ENCODE measurements around the gene REXO1.
A peak's percentile ranks its signal among the peaks of the same experiment; 100 is the strongest.

Gene REXO1

DNA sequence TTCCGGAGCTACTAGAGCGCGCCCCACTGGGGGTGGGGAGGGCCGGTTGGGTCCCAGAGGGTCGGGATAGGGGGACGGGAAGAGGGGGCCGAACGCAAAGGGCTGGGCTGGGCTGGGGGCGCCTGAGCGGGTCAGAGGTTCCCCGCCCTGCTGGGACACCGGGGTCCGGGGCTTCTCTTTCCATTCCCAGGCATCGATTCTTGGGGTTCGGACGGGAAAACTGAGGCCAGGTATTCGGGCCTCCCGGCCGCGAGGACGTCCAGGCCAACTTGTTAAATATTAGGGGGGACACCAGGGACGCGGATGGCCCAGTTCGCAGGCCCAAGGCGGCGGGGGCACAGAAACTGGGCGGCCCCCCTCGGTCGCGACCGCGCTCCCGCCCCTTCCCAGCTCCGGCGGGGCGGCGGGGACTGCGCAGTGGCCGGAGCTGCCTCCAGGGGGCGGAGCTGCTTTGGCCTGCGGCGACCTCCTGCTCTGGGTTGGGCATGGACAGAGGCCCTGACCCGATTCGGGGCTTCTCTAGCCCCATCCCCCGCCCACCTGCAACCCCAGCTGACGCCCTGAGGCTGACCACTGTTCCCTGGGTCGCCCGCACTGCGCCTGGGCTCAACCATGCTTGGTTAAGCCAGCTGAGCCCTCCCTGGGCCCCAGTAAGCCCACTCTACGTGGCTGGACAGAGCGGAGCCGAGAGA, 16.3 kb upstream of the REXO1 start (continued):
- TF ChIP-seq ZNF701 (tag by site-specific recombination; IDR thresholded peaks at IDR 0.05) (no peak), HOXC10 (CRISPR knock-in tag; IDR thresholded peaks at IDR 0.05) (no peak), ZNF529 (tag by site-specific recombination; IDR thresholded peaks at IDR 0.05; ENCODE audit: insufficient replicate concordance) (no peak), ZNF302 (tag by site-specific recombination; IDR thresholded peaks at IDR 0.05; ENCODE audit: low read depth) (no peak), ZNF24 (tag by site-specific recombination; IDR thresholded peaks at IDR 0.05) (no peak), ZFP41 (tag by site-specific recombination; IDR thresholded peaks at IDR 0.05; ENCODE audit: borderline replicate concordance) (no peak), SP3 (tag by site-specific recombination; IDR thresholded peaks at IDR 0.05) (peak; percentile 64), ZNF426 (tag by site-specific recombination; IDR thresholded peaks at IDR 0.05) (no peak), ZNF335 (tag by site-specific recombination; conservative IDR thresholded peaks at IDR 0.05) (peak; percentile 67), ZNF133 (tag by site-specific recombination; IDR thresholded peaks at IDR 0.05) (no peak), ZNF175 (tag by site-specific recombination; IDR thresholded peaks at IDR 0.05) (no peak), ZNF266 (tag by site-specific recombination; IDR thresholded peaks at IDR 0.05; ENCODE audit: low read depth) (no peak), SP7 (tag by site-specific recombination; IDR thresholded peaks at IDR 0.05) (peak; percentile 7), ZNF202 (tag by site-specific recombination; IDR thresholded peaks at IDR 0.05; ENCODE audit: borderline replicate concordance) (no peak), ZNF600 (tag by site-specific recombination; IDR thresholded peaks at IDR 0.05) (no peak), ZIC2 (tag by site-specific recombination; IDR thresholded peaks at IDR 0.05) (no peak), ZNF596 (tag by site-specific recombination; IDR thresholded peaks at IDR 0.05) (no peak), ZNF354C (tag by site-specific recombination; IDR thresholded peaks at IDR 0.05; ENCODE audit: borderline replicate concordance, low read depth) (no peak), ZBTB21 (tag by site-specific recombination; IDR thresholded peaks at IDR 0.05) (no peak; the same call in 1 of the 2 replicates), ZNF239 (tag by site-specific recombination; IDR thresholded peaks at IDR 0.05) (no peak), ZNF501 (tag by site-specific recombination; IDR thresholded peaks at IDR 0.05) (no peak), ZXDB (tag by site-specific recombination; IDR thresholded peaks at IDR 0.05) (no peak; the same call in 1 of the 2 replicates)
- TF ChIP-seq, protein P1, sequence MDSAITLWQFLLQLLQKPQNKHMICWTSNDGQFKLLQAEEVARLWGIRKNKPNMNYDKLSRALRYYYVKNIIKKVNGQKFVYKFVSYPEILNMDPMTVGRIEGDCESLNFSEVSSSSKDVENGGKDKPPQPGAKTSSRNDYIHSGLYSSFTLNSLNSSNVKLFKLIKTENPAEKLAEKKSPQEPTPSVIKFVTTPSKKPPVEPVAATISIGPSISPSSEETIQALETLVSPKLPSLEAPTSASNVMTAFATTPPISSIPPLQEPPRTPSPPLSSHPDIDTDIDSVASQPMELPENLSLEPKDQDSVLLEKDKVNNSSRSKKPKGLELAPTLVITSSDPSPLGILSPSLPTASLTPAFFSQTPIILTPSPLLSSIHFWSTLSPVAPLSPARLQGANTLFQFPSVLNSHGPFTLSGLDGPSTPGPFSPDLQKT (IDR thresholded peaks at IDR 0.05; ENCODE audit: borderline replicate concordance, low read depth, low read length): no peak
- TF ChIP-seq, protein P2, sequence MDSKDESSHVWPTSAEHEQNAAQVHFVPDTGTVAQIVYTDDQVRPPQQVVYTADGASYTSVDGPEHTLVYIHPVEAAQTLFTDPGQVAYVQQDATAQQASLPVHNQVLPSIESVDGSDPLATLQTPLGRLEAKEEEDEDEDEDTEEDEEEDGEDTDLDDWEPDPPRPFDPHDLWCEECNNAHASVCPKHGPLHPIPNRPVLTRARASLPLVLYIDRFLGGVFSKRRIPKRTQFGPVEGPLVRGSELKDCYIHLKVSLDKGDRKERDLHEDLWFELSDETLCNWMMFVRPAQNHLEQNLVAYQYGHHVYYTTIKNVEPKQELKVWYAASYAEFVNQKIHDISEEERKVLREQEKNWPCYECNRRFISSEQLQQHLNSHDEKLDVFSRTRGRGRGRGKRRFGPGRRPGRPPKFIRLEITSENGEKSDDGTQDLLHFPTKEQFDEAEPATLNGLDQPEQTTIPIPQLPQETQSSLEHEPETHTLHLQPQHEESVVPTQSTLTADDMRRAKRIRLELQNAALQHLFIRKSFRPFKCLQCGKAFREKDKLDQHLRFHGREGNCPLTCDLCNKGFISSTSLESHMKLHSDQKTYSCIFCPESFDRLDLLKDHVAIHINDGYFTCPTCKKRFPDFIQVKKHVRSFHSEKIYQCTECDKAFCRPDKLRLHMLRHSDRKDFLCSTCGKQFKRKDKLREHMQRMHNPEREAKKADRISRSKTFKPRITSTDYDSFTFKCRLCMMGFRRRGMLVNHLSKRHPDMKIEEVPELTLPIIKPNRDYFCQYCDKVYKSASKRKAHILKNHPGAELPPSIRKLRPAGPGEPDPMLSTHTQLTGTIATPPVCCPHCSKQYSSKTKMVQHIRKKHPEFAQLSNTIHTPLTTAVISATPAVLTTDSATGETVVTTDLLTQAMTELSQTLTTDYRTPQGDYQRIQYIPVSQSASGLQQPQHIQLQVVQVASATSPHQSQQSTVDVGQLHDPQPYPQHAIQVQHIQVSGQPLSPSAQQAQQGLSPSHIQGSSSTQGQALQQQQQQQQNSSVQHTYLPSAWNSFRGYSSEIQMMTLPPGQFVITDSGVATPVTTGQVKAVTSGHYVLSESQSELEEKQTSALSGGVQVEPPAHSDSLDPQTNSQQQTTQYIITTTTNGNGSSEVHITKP (tag by site-specific recombination; IDR thresholded peaks at IDR 0.05): no peak
- TF ChIP-seq, protein P3, sequence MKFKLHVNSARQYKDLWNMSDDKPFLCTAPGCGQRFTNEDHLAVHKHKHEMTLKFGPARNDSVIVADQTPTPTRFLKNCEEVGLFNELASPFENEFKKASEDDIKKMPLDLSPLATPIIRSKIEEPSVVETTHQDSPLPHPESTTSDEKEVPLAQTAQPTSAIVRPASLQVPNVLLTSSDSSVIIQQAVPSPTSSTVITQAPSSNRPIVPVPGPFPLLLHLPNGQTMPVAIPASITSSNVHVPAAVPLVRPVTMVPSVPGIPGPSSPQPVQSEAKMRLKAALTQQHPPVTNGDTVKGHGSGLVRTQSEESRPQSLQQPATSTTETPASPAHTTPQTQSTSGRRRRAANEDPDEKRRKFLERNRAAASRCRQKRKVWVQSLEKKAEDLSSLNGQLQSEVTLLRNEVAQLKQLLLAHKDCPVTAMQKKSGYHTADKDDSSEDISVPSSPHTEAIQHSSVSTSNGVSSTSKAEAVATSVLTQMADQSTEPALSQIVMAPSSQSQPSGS (tag by site-specific recombination; IDR thresholded peaks at IDR 0.05; ENCODE audit: low read depth): no peak
- TF ChIP-seq, protein P4, sequence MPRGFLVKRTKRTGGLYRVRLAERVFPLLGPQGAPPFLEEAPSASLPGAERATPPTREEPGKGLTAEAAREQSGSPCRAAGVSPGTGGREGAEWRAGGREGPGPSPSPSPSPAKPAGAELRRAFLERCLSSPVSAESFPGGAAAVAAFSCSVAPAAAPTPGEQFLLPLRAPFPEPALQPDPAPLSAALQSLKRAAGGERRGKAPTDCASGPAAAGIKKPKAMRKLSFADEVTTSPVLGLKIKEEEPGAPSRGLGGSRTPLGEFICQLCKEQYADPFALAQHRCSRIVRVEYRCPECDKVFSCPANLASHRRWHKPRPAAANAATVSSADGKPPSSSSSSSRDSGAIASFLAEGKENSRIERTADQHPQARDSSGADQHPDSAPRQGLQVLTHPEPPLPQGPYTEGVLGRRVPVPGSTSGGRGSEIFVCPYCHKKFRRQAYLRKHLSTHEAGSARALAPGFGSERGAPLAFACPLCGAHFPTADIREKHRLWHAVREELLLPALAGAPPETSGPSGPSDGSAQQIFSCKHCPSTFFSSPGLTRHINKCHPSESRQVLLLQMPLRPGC (tag by site-specific recombination; IDR thresholded peaks at IDR 0.05): no peak
- TF ChIP-seq, protein P5, sequence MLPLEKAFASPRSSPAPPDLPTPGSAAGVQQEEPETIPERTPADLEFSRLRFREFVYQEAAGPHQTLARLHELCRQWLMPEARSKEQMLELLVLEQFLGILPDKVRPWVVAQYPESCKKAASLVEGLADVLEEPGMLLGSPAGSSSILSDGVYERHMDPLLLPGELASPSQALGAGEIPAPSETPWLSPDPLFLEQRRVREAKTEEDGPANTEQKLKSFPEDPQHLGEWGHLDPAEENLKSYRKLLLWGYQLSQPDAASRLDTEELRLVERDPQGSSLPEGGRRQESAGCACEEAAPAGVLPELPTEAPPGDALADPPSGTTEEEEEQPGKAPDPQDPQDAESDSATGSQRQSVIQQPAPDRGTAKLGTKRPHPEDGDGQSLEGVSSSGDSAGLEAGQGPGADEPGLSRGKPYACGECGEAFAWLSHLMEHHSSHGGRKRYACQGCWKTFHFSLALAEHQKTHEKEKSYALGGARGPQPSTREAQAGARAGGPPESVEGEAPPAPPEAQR (tag by site-specific recombination; IDR thresholded peaks at IDR 0.05): no peak
- TF ChIP-seq, protein P6, sequence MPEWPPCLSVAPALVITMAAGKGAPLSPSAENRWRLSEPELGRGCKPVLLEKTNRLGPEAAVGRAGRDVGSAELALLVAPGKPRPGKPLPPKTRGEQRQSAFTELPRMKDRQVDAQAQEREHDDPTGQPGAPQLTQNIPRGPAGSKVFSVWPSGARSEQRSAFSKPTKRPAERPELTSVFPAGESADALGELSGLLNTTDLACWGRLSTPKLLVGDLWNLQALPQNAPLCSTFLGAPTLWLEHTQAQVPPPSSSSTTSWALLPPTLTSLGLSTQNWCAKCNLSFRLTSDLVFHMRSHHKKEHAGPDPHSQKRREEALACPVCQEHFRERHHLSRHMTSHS (tag by site-specific recombination; IDR thresholded peaks at IDR 0.05): no peak
- TF ChIP-seq, protein P7, sequence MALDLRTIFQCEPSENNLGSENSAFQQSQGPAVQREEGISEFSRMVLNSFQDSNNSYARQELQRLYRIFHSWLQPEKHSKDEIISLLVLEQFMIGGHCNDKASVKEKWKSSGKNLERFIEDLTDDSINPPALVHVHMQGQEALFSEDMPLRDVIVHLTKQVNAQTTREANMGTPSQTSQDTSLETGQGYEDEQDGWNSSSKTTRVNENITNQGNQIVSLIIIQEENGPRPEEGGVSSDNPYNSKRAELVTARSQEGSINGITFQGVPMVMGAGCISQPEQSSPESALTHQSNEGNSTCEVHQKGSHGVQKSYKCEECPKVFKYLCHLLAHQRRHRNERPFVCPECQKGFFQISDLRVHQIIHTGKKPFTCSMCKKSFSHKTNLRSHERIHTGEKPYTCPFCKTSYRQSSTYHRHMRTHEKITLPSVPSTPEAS (tag by site-specific recombination; IDR thresholded peaks at IDR 0.05): no peak

All from HEK293 (cell line).